Kidney capillary endothelial cell (primary cell): ENCODE results near the gene RSU1.
"Not testable (repeated sequence)": the region's sequence is repeated elsewhere in the genome, so short reads cannot be mapped to it uniquely, and the experiment has no call there.

Source experiments
- DNase-seq: peaks from one replicate; pipeline ENCODE4 v3.0.0-alpha.2; 2018; ENCODE audit warnings: low spot score

Gene RSU1

DNA sequence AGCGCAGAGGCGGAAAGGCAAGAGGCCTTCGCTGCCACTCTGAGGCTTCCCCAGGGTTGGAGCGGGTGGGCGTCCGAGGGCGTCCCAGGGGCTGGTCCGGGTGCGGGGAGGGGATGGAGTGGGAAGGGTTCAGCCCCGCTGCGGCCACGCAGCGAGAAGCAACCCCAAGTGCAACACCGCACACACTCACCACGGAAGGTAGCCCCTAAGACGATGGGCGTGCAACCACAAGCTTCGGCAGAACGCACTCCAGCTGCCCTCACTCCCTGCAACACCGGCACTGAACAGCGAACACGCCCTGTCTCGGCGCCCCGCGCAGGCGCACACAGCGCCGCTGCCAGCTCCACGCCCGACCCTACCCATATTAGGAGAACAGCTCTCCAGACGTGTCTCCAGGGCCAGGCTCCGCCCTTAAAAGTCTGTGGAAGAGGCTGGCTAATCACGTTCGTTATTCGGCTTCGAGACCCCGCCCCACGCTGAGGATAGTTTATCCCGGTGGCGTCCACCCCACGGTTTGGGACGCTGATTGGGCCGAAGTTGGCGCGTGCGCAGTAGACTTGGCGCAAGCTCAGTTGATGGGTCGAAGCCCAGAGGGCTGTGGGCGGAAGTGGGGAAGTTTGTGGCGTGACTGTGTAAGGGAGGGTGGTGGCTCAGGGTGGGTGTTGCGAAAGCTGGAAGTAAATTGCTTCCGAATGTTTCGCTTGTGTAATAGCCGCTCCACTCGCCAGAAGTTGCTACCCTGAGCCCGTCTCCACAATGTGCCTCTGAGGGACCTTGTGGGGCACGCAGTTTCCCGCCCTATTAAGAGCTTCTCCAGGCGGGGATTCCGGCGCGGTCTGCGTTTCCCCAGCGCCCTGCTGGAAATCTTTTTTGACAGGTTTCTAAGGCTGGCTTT lies at the start of gene RSU1:
Gene RSU1 (minus strand): TSS at position 300 of the 895 bp plus-strand sequence. CDS start 343 bp downstream, outside the sequence.
- peak; percentile 100 for DNase-seq

DNA sequence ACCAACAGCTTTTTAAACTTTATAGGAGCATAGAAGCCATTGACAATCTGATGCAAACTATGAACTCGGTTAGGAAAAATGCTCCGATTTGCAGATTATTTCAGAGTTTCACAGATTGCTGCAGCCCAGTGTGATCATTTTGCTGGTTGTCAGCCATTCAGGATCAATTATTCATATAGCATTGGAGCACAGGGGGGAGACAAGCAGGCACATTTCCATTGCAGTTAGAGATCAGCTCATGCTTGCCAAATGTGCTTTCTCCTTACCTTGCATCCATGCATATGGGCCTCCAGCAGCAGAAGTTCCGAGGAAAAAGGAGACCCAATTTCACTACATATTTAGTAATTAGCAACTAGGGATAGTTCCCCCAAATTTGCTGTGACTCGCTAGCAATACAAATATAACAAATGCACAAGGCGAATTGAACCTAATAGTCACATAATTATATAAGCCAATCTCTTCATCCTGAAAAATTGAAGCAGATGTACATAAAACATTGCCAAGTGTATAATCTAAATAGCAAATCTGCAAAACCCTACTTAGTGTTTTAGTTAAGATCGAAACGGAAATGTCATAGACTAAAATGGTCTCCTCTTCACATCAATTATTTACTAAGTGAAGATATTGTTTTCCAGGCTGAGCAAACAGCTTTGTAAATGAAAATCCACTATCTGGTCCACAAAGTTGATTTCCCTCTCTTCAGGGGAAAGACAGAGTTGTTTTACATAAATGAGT lies 49.5 kb upstream of the RSU1 start:
- DNase-seq, result no peak

DNA sequence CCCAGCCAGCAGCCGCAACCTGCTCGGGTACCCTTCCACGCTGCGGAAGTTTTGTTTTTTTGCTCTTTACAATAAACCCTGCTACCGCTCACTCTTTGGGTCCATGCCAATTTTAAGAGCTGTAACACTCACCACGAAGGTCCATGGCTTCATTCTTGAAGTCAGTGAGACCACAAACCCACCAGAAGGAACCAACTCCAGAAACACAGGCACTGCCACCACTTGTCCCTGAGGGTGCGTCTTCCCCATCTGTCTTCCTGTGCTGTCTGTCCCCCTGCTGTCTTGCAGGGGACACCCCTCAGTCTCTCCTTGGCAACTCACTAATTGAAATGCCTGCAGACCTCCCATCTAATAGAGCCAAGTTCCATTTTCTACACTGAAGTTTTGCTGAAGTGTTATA lies 48.5 kb upstream of the RSU1 start:
- DNase-seq, result no peak

DNA sequence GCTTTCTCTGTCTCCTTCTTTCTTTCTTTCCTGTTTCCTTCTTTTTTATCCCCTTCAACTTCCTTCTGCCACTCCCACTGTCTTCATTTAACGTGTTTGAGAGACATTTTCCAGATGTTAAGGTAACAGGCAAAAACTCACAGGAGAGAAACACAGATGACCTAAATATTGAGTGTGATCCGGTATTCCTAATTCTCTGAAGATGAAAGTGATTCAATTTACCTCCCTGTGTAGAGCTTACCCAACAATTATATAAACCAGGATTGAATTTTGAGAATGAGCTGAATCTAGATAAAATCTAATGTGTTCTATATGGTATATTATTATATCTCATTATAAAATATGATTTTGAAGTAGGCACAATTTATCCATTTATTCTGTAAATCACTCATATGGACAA lies 46.5 kb upstream of the RSU1 start:
- no peak for DNase-seq

DNA sequence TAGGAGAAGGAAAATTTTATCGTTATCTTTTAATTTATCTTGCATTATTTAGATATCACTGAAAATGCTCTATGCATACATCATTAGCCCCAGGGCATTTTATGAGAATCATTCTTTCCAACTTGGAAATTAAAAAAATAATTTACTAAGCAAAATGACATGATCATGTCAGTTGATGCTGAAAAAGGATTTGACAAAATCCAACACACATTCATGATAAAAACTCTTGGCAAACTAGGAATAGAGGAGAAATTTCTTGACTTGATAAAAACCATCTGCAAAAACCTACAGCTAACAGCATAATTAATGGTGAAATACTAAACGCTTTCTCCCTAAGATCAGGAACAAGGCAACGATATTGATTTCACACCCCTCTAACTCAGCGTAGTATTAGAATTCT lies 40.2 kb upstream of the RSU1 start:
- no peak for DNase-seq

DNA sequence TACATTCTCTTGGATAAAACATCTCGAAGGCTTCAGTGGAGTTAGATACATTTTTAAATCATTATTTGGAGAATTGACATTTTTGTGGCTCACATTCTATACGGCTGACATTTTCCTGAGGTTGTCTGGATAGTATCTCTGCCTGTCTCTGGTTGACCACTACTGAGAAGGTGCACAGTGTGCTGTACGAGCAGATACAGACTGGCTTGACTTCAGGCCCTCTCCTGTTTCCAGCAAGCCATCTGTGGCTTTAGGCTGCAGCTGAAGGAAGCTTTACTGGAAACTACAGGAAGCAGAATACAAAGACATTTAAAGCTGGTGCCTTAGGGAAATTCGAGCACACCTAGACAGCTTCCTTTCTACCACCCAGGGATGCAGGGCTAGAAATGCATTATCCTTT lies 39.3 kb upstream of the RSU1 start:
- DNase-seq, result peak; percentile 46

DNA sequence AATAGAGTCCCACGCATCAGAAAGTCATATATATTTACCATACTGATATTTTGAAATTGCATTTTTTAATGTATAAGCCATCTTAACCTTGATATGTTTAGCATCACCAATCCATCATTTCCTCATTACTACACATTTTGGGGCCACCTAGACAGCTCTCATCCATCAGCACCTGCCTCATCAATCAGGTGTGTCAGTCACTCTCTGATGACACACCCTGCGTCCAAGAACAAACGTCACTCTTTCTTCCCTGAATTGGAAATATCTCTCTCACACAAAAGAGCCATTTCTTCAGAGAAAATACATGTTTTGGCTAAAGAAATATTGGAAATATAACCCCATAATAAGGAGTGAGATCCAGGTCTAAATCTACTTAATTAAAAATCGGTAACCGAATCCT lies 38.9 kb upstream of the RSU1 start:
- no peak for DNase-seq

DNA sequence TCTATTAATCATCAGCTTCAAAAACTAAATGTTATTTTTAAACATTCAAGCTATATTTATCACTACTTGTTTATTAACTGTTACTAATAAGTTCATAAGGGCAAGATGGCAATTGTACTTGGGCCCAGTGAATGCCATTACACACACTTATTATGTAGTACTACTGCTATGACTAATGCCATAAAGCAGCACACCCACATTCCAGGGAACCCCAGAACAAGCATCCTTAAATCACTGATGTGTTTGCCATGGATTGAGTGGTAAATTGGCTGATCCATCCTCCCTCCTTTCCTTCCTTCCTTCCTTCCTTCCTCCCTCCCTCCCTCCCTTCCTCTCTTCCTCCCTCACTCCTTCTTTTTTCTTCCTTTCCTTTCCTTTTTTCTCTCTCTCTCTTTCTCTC lies 37.4 kb upstream of the RSU1 start:
- peak; percentile 57 for DNase-seq

DNA sequence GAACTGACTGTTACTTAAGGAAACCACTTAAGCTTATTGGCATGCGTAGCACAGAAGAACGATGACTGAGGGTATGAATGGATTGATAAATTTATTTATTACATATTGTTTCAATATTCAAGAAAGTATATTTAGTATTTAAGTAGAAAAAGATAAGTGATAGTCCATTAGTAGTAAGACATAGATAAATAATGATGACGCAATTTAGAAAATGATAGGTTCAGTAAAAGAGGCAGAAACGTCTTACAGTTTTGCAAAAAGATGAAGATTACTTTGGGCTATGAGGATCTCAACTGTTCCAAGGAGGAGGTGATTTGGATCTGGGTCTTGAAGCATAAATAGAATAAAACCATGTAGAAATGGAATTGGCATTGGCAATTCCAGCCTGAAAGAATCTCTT lies 36.6 kb upstream of the RSU1 start:
- no peak for DNase-seq

DNA sequence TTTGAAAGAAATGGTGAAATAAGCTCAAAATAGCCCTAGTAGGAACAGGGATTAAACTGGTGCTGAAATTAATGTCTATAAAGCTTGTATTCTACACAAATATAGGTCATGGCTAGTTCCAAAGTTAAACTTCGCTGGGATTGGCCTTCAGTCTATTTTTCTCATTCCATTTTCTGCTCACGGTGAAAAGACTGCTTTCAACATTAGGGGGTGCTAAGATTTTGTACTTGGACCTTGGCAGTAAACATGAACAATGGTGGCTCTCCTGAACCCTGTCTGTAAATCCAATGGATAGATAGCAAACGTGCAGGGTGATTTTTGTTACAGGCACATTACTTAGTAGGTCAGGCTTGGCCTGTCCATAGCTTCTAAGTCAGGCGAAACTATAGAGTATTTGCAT lies 36.0 kb upstream of the RSU1 start:
- DNase-seq, result peak; percentile 58

DNA sequence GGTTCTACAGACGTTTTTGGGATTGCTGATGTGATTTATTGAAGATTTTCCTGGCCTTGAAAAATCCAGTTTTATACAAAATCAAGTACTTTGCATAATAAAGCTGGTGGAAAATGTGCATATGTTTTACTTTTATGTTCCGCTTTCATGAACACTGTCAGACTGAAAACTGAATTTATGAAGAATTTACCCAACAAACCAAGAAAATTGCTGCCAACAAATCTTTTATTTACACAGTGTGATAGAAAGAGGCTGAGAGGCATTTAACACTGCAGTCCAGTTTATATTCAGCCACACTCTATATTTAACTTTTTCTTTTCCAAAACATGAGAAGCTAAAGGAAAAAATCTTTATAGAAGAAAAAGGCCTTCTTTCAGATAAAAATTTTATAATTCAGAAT lies 35.4 kb upstream of the RSU1 start:
- no peak for DNase-seq

DNA sequence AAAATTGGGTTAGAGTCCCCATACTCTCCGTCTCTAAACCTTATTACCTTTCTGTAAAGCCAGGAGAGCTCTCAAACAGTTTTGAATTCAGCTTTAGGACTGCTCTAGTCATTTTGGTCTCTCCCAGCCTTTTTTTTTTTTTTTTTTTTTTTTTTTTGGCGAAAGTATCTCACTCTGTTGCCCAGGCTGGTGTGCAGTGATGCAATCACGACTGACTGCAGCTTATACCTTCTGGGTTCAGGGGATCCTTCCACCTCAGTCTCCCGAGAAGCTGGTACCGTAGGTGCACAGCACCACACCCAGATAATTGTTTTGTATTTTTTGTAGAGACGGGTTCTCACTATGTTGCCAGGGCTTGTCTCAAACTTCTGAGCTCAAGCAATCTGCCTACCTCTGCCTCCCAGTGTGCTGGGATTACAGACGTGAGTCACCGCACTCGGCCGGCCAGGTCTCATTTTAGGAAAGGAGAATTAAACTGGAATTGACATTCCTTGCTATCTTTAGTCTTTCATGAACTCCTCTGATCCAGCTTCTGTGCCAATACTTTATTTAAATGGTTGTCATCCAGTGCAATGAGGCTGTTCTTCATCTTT lies 31.4 kb upstream of the RSU1 start:
- no peak for DNase-seq

DNA sequence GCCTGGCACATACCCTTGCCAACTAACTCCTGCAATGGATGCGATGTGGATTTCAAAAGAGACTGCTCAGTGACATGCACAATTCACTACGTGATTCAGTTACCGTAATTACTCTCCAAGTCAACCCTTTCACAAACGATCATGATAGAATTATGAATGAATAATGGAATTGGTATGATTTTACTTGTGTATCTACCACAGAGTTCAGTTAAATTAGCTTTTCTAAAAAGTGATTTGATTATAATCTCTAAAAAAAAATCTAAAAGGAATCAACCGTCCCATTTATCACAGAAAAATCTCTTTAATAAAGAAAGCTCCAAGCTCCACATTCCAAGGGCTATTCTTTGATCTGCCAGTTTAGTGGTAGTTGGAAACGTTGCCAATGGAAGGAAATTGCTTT lies 30.4 kb upstream of the RSU1 start:
- DNase-seq, result no peak

DNA sequence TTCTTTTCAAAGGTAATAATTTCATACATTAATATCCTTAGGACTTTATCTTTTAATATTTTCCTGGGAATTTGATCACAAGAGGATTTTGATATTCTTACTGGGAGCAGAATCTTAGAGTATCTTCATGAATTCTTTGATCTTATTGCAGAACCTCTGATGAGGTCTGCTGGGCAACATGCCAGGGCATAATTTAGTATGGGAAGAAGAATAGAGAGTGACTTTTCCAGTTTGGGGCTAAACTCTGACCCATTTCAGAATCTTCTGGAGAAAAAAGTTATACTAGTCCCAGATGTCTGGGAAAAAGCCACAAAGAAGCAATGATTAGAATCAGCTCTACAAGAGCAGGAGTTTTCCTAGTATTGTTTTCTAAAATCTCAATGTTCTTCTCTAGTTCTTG lies 28.0 kb upstream of the RSU1 start:
- DNase-seq, result no peak

DNA sequence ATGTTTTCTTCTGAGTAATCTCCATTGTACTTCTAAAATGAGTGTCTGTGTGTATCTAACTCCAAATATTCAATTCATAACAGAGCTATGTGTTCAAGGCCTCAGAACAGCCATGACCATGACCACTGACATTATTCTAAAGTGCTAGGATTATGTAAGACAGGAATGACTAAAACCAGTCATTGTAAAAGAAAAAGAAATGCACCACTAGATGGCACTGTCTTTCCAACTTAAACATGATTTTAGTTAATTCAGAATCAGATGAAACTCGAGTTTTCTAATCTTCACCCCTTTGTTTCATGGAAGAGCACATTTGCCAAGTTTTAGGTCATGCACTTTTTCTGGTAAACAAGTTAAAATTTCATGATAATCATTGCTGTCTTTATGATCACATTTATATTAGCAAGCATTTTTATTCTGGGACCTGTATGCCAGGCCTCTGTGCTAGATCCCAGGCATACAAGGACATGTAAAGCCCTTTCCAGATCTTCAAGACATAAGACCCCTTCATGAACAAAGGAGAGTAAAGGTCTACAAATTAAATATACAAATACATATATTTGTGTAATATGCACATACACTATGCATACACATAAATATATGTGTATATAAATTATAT lies 26.1 kb upstream of the RSU1 start:
- DNase-seq, result peak; percentile 83

DNA sequence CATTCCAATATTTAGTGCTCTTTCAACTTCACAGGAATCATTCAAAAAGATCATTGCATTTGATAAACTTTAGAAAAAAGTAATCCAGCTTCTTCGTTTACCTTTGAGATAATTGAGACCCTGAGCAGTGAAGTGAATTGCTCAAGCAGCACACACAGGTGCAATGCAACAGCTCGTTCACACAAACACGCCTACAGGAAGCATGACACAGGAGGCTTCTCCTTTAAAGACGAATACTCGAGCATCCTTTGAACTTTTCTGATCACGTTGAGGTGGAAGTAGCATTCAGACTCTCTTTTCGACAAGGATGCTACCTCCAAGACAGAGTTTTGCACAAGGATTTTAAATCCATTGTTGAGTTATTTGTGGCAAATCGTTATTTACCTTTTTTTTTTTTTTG lies 18.0 kb upstream of the RSU1 start:
- DNase-seq, result no peak

DNA sequence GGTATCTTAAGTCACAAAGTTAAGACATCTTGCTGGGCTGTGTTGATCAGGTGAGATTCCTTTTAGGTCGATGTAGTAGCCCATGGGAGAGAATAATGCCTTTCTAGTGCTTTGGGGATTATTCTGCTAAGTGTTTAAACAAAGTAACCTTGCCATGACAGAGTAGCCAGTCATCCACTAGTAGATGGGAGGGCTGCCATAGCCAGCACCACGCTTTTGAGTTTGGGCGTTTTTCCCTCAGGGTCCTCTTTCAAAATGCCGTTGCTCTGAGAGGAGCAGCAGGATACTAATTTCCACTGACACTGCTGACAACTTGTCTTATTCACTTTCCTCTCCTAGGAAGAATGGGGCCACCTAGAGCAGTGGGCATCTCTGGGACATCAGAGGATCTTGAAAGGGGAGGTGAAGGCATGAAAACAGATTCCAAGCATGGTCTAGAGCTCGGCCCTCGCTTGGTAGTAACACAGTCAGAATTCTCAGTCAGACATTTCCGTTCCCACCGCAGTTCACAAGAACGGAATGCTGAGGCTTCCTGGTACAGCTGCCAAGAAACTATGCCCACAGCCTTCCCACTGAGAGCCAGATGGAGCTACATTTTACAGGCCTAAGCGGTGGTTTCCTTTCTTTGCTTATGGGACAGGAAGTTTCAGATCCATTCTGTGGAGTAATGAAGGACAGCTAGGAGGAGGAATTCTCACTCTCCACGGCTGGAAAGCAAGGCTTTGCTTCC lies 15.3 kb upstream of the RSU1 start:
- DNase-seq, result peak; percentile 92

DNA sequence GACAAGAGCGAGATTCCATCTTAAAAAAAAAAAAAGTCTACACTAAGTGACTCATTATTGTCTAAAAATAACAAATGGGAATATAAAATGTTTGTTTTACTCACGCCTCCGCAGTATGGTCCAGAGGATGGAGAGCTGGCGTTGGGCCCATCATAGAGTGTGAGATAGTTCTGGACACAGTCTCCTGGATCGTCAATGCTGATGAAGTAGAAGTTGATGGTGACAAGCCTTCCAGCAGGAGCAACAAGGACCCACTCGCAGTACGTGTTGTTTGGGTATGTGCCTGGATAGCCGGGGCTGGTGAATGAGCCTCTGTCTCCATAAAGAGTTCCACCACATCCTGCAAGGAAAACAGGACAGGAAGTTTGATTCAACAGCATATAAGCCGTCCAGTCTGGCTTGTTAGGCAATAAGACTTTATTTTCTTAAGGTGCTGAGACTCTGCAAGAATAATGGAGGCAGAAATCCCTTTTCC lies 11.5 kb upstream of the RSU1 start:
- peak; percentile 82 for DNase-seq

DNA sequence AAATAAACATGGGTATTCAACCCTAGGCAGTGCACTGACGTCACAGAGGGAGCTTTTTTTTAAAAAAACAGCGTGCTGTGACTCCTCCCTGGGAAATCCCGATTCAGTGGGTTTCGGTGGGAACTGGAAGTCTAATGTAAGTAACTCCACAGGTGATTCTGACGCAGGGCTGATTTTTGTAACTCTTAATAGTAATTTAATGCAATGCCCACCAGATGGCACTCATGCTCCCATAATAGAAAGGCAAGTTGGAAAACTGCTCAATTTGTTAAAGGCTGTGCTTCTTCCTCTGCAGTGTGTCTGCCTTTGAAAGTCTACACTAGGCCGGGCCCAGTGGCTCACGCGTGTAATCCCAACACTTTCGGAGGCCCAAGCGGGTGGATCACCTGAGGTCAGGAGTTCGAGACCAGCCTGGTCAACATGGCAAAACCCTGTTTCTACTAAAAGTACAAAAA lies 10.9 kb upstream of the RSU1 start:
- DNase-seq, result peak; percentile 89

DNA sequence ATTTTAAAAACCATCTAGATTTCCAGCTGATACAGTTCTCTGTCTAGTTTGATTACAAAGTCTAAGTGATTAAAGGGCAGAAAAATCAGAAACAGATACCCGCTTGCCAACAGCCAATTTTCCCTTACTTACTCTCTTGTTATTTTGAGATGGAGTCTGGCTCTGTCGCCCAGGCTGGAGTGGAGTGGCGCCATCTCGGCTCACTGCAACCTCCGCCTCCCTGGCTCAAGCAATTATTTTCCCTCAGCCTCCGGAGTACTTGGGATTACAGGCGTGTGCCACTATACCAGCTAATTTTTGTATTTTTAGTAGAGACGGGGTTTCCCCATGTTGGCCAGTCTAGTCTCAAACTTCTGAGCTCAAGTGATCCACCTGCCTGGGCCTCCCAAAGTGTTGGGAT lies 10.2 kb upstream of the RSU1 start:
- DNase-seq, result not testable (repeated sequence)

DNA sequence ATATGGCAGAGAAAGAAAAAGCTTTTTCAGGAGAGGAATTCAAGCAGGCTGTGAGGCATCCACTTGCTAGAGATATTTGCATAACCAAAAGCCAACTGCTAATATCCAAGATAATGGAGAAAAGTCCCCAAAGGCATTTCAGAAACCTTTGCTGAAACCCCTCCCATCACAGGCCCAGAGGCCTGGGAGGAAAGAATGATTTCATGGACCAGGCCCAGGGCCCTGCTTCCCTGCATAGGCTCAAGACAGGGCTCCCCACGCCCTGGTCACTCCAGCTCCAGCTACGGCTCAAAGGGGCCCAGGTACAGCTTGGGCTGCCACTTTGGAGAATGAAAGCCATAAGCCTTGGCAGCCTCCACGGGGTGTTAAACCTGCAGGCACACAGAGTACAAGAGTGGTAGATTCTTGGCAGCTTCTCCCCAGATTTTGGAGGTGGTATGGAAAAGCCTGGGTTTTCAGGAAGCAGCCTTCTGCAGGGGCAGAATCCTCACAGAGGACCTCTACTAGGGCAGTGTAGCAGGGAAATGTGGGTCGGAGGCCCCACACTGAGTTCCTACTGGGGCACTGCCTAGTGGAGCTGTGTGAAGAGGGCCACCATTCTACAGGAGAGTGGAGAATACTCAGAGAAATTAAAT lies 5.6 kb upstream of the RSU1 start:
- no peak for DNase-seq
